Tibial artery (tissue), 4 donors: ENCODE results near the gene UNC80.
A peak's percentile ranks its signal among the peaks of the same experiment; 100 is the strongest.

ENCODE experiments used
- DNase-seq, 2 donors: peaks; one replicate each; pipeline ENCODE4 v3.0.0-alpha.2; 2019
- H3K27ac ChIP-seq, 2 donors: fragments of 200-600 bp; sonication (generic) in 1 of 2; 1 replicate in 1 of 2; 2 replicates in 1 of 2; pipeline ENCODE4 v1.5.1; 2018 to 2019; ENCODE audit warnings: mild to moderate bottlenecking in 1 of 2
- H3K27me3 ChIP-seq, 2 donors: fragments of 200-600 bp; sonication (generic) in 1 of 2; one replicate each; pipeline versions ENCODE4 v1.5.1 to v1.6.0; 2016 to 2019
- H3K36me3 ChIP-seq, 3 donors: fragments of 200-600 bp; sonication (generic) in 2 of 3; one replicate each; pipeline ENCODE4 v1.5.1; 2016 to 2019; ENCODE audit warnings: mild to moderate bottlenecking in 2 of 3
- H3K4me1 ChIP-seq, 4 donors: fragments of 200-600 bp; sonication (generic) in 2 of 4; 1 replicate in 3 of 4; 2 replicates in 1 of 4; pipeline ENCODE4 v1.5.1; 2016 to 2019
- H3K4me3 ChIP-seq, 2 donors: fragments of 200-600 bp; sonication (generic) in 1 of 2; 1 replicate in 1 of 2; 2 replicates in 1 of 2; pipeline ENCODE4 v1.5.1; 2018 to 2019; ENCODE audit warnings: mild to moderate bottlenecking in 2 of 2
- H3K9me3 ChIP-seq, 3 donors: fragments of 200-600 bp; sonication (generic) in 1 of 3; one replicate each; pipeline ENCODE4 v1.5.1; 2016 to 2019
- CTCF ChIP-seq, 2 experiments: fragments of 200-600 bp in 1 of 2; fragments of 450-650 bp in 1 of 2; IDR thresholded peaks; one replicate each; pipeline ENCODE4 v1.5.1; 2017 to 2019; ENCODE audit warnings: antibody characterized with exemption in 2 of 2, mild to moderate bottlenecking in 1 of 2, moderate library complexity in 1 of 2
- intact Hi-C: fragments of 100-400 bp; cut with DNase I; formaldehyde crosslinking; loops from one replicate; pipeline ENCODE4 v1.15.0; 2023; ENCODE audit warnings: low total_unique reads

Gene UNC80

GRCh38 chr2:209946539-209946938 is 174.9 kb downstream of the UNC80 start:
- H3K27ac ChIP-seq: no peak overlapping the region
- intact Hi-C loops: no loop called here

GRCh38 chr2:209956271-209956670 is 184.6 kb downstream of the UNC80 start:
- Histone ChIP-seq H3K36me3 (no peaks in the 10 kb centered on the region), H3K4me3 (no peak overlapping the region), H3K4me1 (peaks cover 0 to 3% (median 0%) of the 10 kb centered on the region in 4 donors), H3K27ac (no peak overlapping the region), H3K9me3 (no peaks in the 10 kb centered on the region), H3K27me3 (no peaks in the 10 kb centered on the region)
- intact Hi-C loops: no loop called here
- DNase-seq: no peak
- no peak for TF ChIP-seq CTCF (IDR thresholded peaks at IDR 0.05)

More at GRCh38 chr2:209946539-209946938, 174.9 kb downstream of the UNC80 start:
- DNase-seq: no peak
- no peak for TF ChIP-seq CTCF (IDR thresholded peaks at IDR 0.05)
- H3K4me3 ChIP-seq: no peak overlapping the region
- peaks cover 0 to 2% of the 10 kb centered on the region in 2 donors for H3K27me3 ChIP-seq
- no peaks in the 10 kb centered on the region for H3K36me3 ChIP-seq
- peaks cover 0 to 6% (median 0%) of the 10 kb centered on the region in 4 donors for H3K4me1 ChIP-seq
- no peaks in the 10 kb centered on the region for H3K9me3 ChIP-seq

GRCh38 chr2:209958016-209958415 is 186.4 kb downstream of the UNC80 start:
- H3K27ac ChIP-seq: no peak overlapping the region
- intact Hi-C loops: no loop called here
- DNase-seq: no peak
- H3K9me3 ChIP-seq: no peaks in the 10 kb centered on the region
- TF ChIP-seq CTCF (IDR thresholded peaks at IDR 0.05): no peak
- peaks cover 0 to 3% (median 0%) of the 10 kb centered on the region in 4 donors for H3K4me1 ChIP-seq
- no peak overlapping the region for H3K4me3 ChIP-seq
- no peaks in the 10 kb centered on the region for H3K27me3 ChIP-seq
- no peaks in the 10 kb centered on the region for H3K36me3 ChIP-seq

- intact Hi-C loops: no loop called here
- DNase-seq: no peak
- no peak for TF ChIP-seq CTCF (IDR thresholded peaks at IDR 0.05)
- Histone ChIP-seq H3K27me3 (no peaks in the 10 kb centered on the region), H3K36me3 (no peaks in the 10 kb centered on the region), H3K4me1 (peaks cover 0 to 3% (median 0%) of the 10 kb centered on the region in 4 donors), H3K9me3 (no peaks in the 10 kb centered on the region), H3K4me3 (no peak overlapping the region), H3K27ac (no peak overlapping the region)
These were observed 188.4 kb downstream of the UNC80 start for GRCh38 chr2:209960045-209960444.

- no peaks in the 10 kb centered on the region for H3K27me3 ChIP-seq
- no peaks in the 10 kb centered on the region for H3K36me3 ChIP-seq
- intact Hi-C loops: no loop called here
- TF ChIP-seq CTCF (IDR thresholded peaks at IDR 0.05): peak in 1 of 2 experiments; percentile 46
- no peak for DNase-seq
- no peak overlapping the region for H3K4me3 ChIP-seq
- H3K9me3 ChIP-seq: no peaks in the 10 kb centered on the region
- H3K4me1 ChIP-seq: peaks cover 0 to 3% (median 0%) of the 10 kb centered on the region in 4 donors
- no peak overlapping the region for H3K27ac ChIP-seq
These were observed 189.3 kb downstream of the UNC80 start for GRCh38 chr2:209960676-209961630.
